GM23338 (cell line): Measurements from ENCODE around the gene RASSF10.

Experiments
- CTCF ChIP-seq, 2 experiments: fragments of 200-600 bp in 1 of 2; sonication (generic) in 1 of 2; conservative IDR thresholded peaks; 2 replicates each; pipeline versions ENCODE4 v1.5.1 to v1.6.1; 2016 to 2017; ENCODE audit warnings: antibody characterized with exemption in 2 of 2, low read depth in 2 of 2, mild to moderate bottlenecking in 2 of 2, moderate library complexity in 1 of 2
- EZH2 ChIP-seq: fragments of 200-600 bp; sonication (generic); IDR thresholded peaks from one replicate; pipeline ENCODE4 v1.8.0; 2017; ENCODE audit warnings: antibody characterized with exemption, mild to moderate bottlenecking, low read depth; ENCODE audit not compliant: unreplicated experiment
- EZH2phosphoT487 ChIP-seq: fragments of 200-600 bp; sonication (generic); IDR thresholded peaks from one replicate; pipeline ENCODE4 v1.8.1; 2018; ENCODE audit warnings: antibody characterized with exemption; ENCODE audit not compliant: unreplicated experiment
- POLR2AphosphoS5 ChIP-seq: IDR thresholded peaks from 2 replicates; pipeline ENCODE4 v1.6.1; 2016; ENCODE audit warnings: antibody characterized with exemption, low read depth
- REST ChIP-seq: IDR thresholded peaks from one replicate; pipeline ENCODE4 v1.6.1; 2018; ENCODE audit warnings: antibody characterized with exemption; ENCODE audit not compliant: unreplicated experiment
- ZNF114 ChIP-seq: fragments of 250-450 bp; sonication (Bioruptor Pico); IDR thresholded peaks from 2 replicates; pipeline ENCODE4 v1.5.0; 2020; ENCODE audit warnings: mild to moderate bottlenecking, moderate library complexity

- TF ChIP-seq REST (no peak), CTCF (conservative IDR thresholded peaks at IDR 0.05; ENCODE audit: low read depth in 2 of 2) (no peak), EZH2 (no peak), POLR2AphosphoS5 (no peak), EZH2phosphoT487 (no peak), ZNF114 (CRISPR knock-in tag) (no peak)
Observed at GRCh38 chr11:13026722-13027121, 17.6 kb downstream of the RASSF10 start.
